ENCODE results near the gene IGSF9B.

DNA sequence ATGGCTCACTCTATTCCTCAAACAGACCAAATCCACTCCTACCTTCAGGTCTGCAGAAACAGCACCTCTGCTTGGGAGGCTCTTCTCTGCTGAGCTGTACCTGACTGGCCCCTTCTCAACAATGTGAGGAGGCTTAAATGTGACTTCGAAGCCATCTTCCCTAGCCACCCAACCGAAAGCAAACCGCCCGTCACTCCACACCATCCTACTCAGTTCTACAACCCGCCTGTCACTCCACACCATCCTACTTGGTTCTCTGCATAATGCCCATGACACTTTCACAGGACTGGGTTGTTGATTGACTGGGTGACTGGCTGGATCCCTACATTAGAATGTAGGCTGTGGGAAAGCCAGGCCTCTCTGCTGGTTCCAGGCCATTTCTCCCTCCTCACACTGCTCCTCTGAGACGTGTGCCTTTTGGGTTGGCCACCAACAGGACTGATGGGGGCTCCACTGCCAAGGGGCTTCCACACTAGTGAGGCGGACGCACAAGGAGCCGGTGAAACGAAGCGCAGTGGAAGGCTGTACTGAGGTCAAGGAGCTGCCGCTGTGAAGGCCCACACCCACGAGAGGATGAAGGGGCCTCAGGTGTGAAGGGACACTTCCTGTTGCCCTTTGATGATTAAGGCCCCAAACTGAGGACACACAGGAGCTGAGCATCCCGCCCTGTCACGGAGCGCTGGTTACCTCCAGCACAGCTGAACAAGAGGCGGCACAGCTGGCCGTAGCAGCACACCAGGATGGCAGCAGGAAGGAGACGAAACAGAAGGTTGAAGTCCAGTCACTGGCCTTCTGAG, 64.0 kb downstream of the IGSF9B start:
- TF ChIP-seq, protein P1, sequence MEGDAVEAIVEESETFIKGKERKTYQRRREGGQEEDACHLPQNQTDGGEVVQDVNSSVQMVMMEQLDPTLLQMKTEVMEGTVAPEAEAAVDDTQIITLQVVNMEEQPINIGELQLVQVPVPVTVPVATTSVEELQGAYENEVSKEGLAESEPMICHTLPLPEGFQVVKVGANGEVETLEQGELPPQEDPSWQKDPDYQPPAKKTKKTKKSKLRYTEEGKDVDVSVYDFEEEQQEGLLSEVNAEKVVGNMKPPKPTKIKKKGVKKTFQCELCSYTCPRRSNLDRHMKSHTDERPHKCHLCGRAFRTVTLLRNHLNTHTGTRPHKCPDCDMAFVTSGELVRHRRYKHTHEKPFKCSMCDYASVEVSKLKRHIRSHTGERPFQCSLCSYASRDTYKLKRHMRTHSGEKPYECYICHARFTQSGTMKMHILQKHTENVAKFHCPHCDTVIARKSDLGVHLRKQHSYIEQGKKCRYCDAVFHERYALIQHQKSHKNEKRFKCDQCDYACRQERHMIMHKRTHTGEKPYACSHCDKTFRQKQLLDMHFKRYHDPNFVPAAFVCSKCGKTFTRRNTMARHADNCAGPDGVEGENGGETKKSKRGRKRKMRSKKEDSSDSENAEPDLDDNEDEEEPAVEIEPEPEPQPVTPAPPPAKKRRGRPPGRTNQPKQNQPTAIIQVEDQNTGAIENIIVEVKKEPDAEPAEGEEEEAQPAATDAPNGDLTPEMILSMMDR (IDR thresholded peaks at IDR 0.05; ENCODE audit: insufficient read depth, low read length, poor library complexity, severe bottlenecking), result no peak
- no peak for TF ChIP-seq EZH2phosphoT487 (conservative IDR thresholded peaks at IDR 0.05; ENCODE audit: low read length)
